Measurements from ENCODE around the gene APOO. TPM values are rescaled to one million over a fixed set of nuclear protein-coding genes. Genes with fewer than 3 reads are reported as not detected.

The APOO gene
- total RNA-seq, 1 donor from 2014 or later, result 36.2 TPM

GRCh38 chrX:23901805-23902204, 5.9 kb downstream of the APOO start:
- Mint-ChIP-seq H3K9me3 (ENCODE audit: unreplicated experiment) (no peaks in the 10 kb centered on the region), H3K4me3 (ENCODE audit: unreplicated experiment) (no peak overlapping the region), H3K27me3 (ENCODE audit: unreplicated experiment) (no peaks in the 10 kb centered on the region), H3K27ac (ENCODE audit: unreplicated experiment) (no peak overlapping the region), H3K4me1 (ENCODE audit: low read depth, unreplicated experiment) (no peaks in the 10 kb centered on the region), H3K36me3 (ENCODE audit: unreplicated experiment) (no peaks in the 10 kb centered on the region)
- no peak for DNase-seq
- no peak for TF ChIP-seq CTCF (IDR thresholded peaks at IDR 0.05; ENCODE audit: partially characterized antibody, unreplicated experiment)

- Mint-ChIP-seq H3K36me3 (ENCODE audit: unreplicated experiment) (no peaks in the 10 kb centered on the region), H3K9me3 (ENCODE audit: unreplicated experiment) (no peaks in the 10 kb centered on the region), H3K27me3 (ENCODE audit: unreplicated experiment) (no peaks in the 10 kb centered on the region), H3K4me1 (ENCODE audit: low read depth, unreplicated experiment) (no peaks in the 10 kb centered on the region), H3K4me3 (ENCODE audit: unreplicated experiment) (no peak overlapping the region), H3K27ac (ENCODE audit: unreplicated experiment) (no peak overlapping the region)
- TF ChIP-seq CTCF (IDR thresholded peaks at IDR 0.05; ENCODE audit: partially characterized antibody, unreplicated experiment), result no peak
- no peak for DNase-seq
Measured at GRCh38 chrX:23901060-23901459, 6.7 kb downstream of the APOO start.

- H3K4me1 Mint-ChIP-seq (ENCODE audit: low read depth, unreplicated experiment), result no peaks in the 10 kb centered on the region
- H3K4me3 Mint-ChIP-seq (ENCODE audit: unreplicated experiment), result no peak overlapping the region
- H3K27ac Mint-ChIP-seq (ENCODE audit: unreplicated experiment), result no peak overlapping the region
- no peak for TF ChIP-seq CTCF (IDR thresholded peaks at IDR 0.05; ENCODE audit: partially characterized antibody, unreplicated experiment)
- H3K36me3 Mint-ChIP-seq (ENCODE audit: unreplicated experiment), result no peaks in the 10 kb centered on the region
- H3K27me3 Mint-ChIP-seq (ENCODE audit: unreplicated experiment), result no peaks in the 10 kb centered on the region
- no peak for DNase-seq
- no peaks in the 10 kb centered on the region for H3K9me3 Mint-ChIP-seq (ENCODE audit: unreplicated experiment)
Measured at GRCh38 chrX:23900220-23900797, 7.4 kb downstream of the APOO start.

- H3K27ac Mint-ChIP-seq (ENCODE audit: unreplicated experiment), result no peak overlapping the region
- no peaks in the 10 kb centered on the region for H3K27me3 Mint-ChIP-seq (ENCODE audit: unreplicated experiment)
- no peak overlapping the region for H3K4me3 Mint-ChIP-seq (ENCODE audit: unreplicated experiment)
Measured at GRCh38 chrX:23898412-23898959, 9.3 kb downstream of the APOO start.

More at GRCh38 chrX:23898412-23898959, 9.3 kb downstream of the APOO start:
- H3K4me1 Mint-ChIP-seq (ENCODE audit: low read depth, unreplicated experiment), result no peaks in the 10 kb centered on the region
- DNase-seq, result no peak
- no peaks in the 10 kb centered on the region for H3K9me3 Mint-ChIP-seq (ENCODE audit: unreplicated experiment)
- no peaks in the 10 kb centered on the region for H3K36me3 Mint-ChIP-seq (ENCODE audit: unreplicated experiment)
- no peak for TF ChIP-seq CTCF (IDR thresholded peaks at IDR 0.05; ENCODE audit: partially characterized antibody, unreplicated experiment)

Measured in glutamatergic neuron (in vitro differentiated cells).